Choroid plexus epithelial cell (primary cell): ENCODE data around the gene IMMP2L.

Source experiments
- DNase-seq: peaks from one replicate; pipeline ENCODE4 v3.0.0-alpha.2; 2010; ENCODE audit warnings: low read depth
- H3K4me3 ChIP-seq: 2 replicates; pipeline ENCODE4 v1.5.1; 2011; ENCODE audit warnings: low read depth, mild to moderate bottlenecking, control low read depth, low read length, moderate library complexity
- TF ChIP-seq, protein P1 (sequence below): conservative IDR thresholded peaks from 2 replicates; pipeline ENCODE4 v1.5.1; 2011; ENCODE audit warnings: low read depth, mild to moderate bottlenecking, control low read depth, inconsistent platforms, low read length, moderate library complexity

IMMP2L gene

DNA sequence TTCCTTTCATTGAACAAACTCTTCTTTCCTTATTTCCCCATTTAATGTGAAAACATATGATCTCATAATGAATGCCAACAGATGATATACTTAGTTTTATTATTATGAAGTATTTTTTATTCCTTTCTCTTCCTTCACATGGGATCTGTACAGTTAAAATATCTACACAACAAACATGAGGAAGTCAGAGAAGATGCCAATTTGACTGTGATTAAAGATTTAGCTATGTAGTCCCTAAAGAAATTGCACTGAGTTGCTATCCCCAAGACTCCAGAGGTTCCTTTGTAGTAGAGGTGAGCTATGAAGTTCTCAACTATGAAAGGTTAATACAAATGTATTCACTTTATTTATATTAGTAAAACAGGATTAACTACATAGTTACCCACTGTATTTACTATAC, 532.0 kb downstream of the IMMP2L start:
- H3K4me3 ChIP-seq, result no peak overlapping the region
- DNase-seq, result no peak
- TF ChIP-seq, protein P1, sequence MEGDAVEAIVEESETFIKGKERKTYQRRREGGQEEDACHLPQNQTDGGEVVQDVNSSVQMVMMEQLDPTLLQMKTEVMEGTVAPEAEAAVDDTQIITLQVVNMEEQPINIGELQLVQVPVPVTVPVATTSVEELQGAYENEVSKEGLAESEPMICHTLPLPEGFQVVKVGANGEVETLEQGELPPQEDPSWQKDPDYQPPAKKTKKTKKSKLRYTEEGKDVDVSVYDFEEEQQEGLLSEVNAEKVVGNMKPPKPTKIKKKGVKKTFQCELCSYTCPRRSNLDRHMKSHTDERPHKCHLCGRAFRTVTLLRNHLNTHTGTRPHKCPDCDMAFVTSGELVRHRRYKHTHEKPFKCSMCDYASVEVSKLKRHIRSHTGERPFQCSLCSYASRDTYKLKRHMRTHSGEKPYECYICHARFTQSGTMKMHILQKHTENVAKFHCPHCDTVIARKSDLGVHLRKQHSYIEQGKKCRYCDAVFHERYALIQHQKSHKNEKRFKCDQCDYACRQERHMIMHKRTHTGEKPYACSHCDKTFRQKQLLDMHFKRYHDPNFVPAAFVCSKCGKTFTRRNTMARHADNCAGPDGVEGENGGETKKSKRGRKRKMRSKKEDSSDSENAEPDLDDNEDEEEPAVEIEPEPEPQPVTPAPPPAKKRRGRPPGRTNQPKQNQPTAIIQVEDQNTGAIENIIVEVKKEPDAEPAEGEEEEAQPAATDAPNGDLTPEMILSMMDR, result no peak

DNA sequence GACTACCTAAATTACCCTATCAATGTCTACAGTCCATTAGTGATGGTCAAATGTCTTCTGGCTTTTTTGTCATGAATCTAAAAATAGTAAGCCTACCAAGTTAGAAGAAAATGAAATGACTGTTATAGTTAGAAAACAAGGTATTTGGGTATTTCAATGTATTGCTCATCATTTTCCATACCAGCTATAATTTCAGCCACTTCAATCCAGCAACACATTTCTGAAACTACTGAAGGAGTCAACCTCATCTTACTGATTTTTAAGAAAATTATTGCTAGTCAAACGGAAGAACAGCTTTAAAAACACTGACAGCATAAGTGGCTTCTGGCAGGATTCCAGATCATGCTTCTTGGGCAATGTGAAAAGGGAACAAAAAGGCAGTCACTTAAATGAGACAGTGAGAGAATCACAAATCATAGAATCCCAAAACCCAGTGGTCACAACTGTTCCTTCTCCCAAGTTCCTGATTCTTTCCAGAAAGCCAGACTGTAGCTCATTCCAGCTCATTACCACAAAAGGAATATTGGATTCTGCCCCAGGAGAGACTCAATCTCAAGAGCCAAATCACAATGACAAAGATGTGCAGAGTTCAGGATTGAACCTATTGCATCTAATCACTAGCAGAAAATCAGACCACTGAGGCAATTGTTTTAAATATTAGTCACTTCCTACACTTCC, 532.6 kb downstream of the IMMP2L start:
- no peak overlapping the region for H3K4me3 ChIP-seq
- TF ChIP-seq, protein P1, result no peak
- peak; percentile 64 for DNase-seq

DNA sequence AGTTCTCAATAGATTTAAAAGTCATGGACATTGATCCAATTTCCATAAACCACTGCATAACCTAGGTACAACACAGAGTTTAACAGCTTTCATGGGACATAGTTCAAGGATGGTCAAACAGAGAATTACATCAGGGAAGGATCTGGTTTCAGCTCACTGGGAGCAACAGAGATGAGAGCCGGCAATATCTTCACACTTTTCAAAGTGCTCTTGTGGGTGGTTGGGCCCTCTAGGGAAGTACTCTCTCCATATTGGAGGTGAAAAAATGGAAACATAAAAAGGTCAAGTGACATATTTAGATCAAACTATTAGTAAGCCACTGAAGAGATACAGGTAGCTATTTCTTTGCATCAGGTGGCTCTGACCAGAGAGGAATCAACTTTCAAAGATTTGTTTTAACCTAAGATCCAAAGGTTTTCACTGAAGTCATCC, 533.1 kb downstream of the IMMP2L start:
- H3K4me3 ChIP-seq, result no peak overlapping the region
- TF ChIP-seq, protein P1, result no peak
- DNase-seq, result no peak

DNA sequence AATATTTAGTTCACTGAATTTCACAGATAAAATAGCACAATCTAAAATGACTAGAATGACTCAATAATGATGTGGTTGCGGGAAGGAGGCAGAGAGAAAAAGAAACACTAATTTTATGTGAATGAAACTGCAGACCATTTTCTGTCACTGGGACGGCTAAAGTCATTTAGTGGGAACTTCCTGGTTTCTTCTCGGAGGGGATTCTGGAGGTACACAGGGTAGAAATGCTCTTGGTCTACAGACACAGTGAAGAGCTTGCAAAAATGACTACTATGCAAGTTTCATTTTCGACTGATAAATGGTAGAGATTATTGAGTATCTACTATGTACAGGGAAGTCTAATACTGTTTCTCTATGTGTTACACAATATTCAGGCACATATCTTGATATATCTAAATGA, 534.9 kb downstream of the IMMP2L start:
- TF ChIP-seq, protein P1, result no peak
- no peak overlapping the region for H3K4me3 ChIP-seq
- no peak for DNase-seq

DNA sequence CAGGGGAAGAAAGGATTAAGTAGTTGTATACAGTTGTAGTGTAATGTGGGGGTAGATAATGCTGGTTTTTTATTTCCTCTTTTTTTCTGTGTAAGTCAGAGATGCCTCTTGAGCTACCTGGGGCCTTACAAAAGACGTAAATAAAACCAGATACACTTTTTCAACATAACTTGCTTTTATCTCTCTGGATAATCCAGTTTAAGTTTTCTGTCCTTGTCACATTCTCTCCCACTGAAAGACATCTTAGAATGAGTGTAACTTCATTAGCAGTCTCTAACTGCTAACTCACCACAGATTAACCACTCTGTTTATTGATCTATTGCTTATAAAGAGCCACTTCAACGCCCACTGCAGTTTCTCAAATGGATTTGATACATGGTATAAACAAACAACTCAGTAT, 535.5 kb downstream of the IMMP2L start:
- no peak for DNase-seq

DNA sequence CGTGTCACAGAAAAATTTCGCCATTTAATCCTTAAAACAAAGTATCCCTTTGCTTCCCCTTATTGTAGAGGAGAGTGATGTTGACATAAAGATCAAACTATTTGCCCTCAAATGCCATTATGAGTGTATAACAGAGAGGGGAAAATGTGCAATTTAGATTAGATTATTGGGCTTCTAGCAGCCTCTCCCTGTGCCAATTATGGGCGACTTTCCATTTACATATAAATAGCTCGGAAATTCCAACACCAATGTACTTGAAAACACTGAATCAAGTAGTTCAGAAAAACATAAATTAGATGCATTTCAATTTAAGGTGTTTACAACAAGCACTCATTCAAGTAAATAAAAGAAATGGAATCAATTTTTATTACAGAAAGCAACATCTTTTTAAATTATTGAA, 535.9 kb downstream of the IMMP2L start:
- TF ChIP-seq, protein P1, result no peak
- no peak for DNase-seq

More for the DNA sequence above, 535.5 kb downstream of the IMMP2L start:
- no peak overlapping the region for H3K4me3 ChIP-seq
- TF ChIP-seq, protein P1, result no peak

DNA sequence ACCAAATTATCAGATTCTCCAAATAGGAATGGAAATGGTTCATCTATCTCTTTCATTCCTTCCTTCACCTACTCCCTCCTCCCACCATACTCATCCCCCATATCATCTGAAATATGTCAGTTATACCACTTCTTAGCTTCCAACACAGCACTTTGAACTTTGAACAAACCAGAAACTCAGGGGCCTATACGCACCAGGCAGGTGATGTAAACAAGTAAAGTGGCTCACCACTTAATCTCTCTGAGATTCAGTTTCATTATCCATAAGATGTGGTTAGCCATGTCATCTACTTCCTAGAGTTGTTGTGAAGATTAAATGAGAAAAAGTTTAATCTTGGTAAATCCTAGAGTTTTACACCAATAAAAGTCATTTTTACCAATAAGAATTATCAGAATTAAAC, 537.3 kb downstream of the IMMP2L start:
- no peak overlapping the region for H3K4me3 ChIP-seq
- TF ChIP-seq, protein P1, result no peak
- DNase-seq, result no peak

More for the DNA sequence above, 535.9 kb downstream of the IMMP2L start:
- H3K4me3 ChIP-seq, result no peak overlapping the region
